Heart left ventricle (tissue), 16 donors: ENCODE data around the gene ARID5B. TPM values are rescaled to one million over a fixed set of nuclear protein-coding genes. Genes with fewer than 3 reads are reported as not detected.

Experiments
- ATAC-seq, 4 donors: fragments of 200-7000 bp; cut with Tn5 transposase; one replicate each; pipeline ENCODE4 v1.9.1; 2020 to 2022; ENCODE audit warnings: moderate library complexity in 4 of 4, mild to moderate bottlenecking in 3 of 4, moderate number of reproducible peaks in 1 of 4
- DNase-seq, 5 donors: peaks; one replicate each; pipeline ENCODE4 v3.0.0-alpha.2; 2020
- H3K27ac ChIP-seq, 12 donors: fragments of 200-600 bp; sonication (generic) in 4 of 12; one replicate each; pipeline versions ENCODE4 v1.5.0 to v1.8.0; 2016 to 2022; ENCODE audit warnings: mild to moderate bottlenecking in 2 of 12
- H3K27me3 ChIP-seq, 9 donors: fragments of 200-600 bp; sonication (generic) in 2 of 9; one replicate each; pipeline versions ENCODE4 v1.5.1 to v1.8.0; 2016 to 2022; ENCODE audit warnings: mild to moderate bottlenecking in 3 of 9
- H3K36me3 ChIP-seq, 9 donors: fragments of 200-600 bp; sonication (generic) in 2 of 9; one replicate each; pipeline versions ENCODE4 v1.5.0 to v1.8.0; 2018 to 2022; ENCODE audit warnings: mild to moderate bottlenecking in 2 of 9
- H3K4me1 ChIP-seq, 12 donors: fragments of 200-600 bp; sonication (generic) in 4 of 12; one replicate each; pipeline versions ENCODE4 v1.5.0 to v1.8.0; 2016 to 2022; ENCODE audit warnings: mild to moderate bottlenecking in 3 of 12
- H3K4me3 ChIP-seq, 12 donors: fragments of 200-600 bp; sonication (generic) in 4 of 12; one replicate each; pipeline versions ENCODE4 v1.5.0 to v1.8.0; 2017 to 2022; ENCODE audit warnings: mild to moderate bottlenecking in 9 of 12, moderate library complexity in 4 of 12
- H3K9me3 ChIP-seq, 12 donors: fragments of 200-600 bp; sonication (generic) in 4 of 12; one replicate each; pipeline versions ENCODE4 v1.5.0 to v1.8.0; 2016 to 2022; ENCODE audit warnings: mild to moderate bottlenecking in 1 of 12
- POLR2A ChIP-seq, 2 donors: fragments of 450-650 bp; IDR thresholded peaks; one replicate each; pipeline ENCODE4 v1.6.1; 2017; ENCODE audit warnings: antibody characterized with exemption in 2 of 2, mild to moderate bottlenecking in 2 of 2, moderate library complexity in 2 of 2
- WGBS, 4 donors: extraction: QIAGEN DNeasy Blood & Tissue Kit in 2 of 4; methylation state at CpG; one replicate each; pipeline versions ENCODE4 v1.1.5 to v1.1.7; 2013 to 2018; 5-methylcytosine and 5-hydroxymethylcytosine counted together
- intact Hi-C, 10 donors: fragments of 100-400 bp; cut with DNase I; formaldehyde crosslinking; loops; one replicate each; pipeline versions ENCODE4 v1.11.1 to v1.14.2; 2022
- polyA plus RNA-seq, 2 donors: library from polyadenylated mRNA; stranded (reverse); fragments of 200-250 nt; gene quantifications; one replicate each; pipeline ENCODE4 v1.2.3, GENCODE V29; 2013
- total RNA-seq, 9 donors: library from RNA; depleted of rRNA in 2 of 9; stranded (reverse); fragments of >200 nt in 2 of 9; fragmentation: NEBNext Ultra II Directional in 3 of 9; extraction: Animal tissue kit (Norgen Biotek cat#: 25700) in 3 of 9; gene quantifications; one replicate each; pipeline versions ENCODE4 v1.1.0 to v1.2.4, GENCODE V29; 2016 to 2023
- TF ChIP-seq, protein P1 (sequence below), 12 donors: fragments of 200-600 bp; sonication (generic) in 4 of 12; IDR thresholded peaks; one replicate each; pipeline versions ENCODE4 v1.5.0 to v1.8.0; 2018 to 2022; ENCODE audit warnings: antibody characterized with exemption in 12 of 12, mild to moderate bottlenecking in 5 of 12
- donor health status: ischemic (EF 13 %, LVEDD 7.1; RV severe dilation, severe dysfunction).
- donor health status: healthy with polysubstance abuse.
- donor health status: DM: no; HTN: yes; CAD: no.
- donor health status: DM: no; HTN: no; CAD: no.
- donor health status: ischemic (EF 25% LVEDD 6.9; RV normal size, moderate dysfunction).
- donor health status: ischemic (EF 25% LVEDD 5.7; RV mildly dilated, moderate dysfunction).
- donor health status: healthy.
- donor health status: DM: yes; HTN: yes; CAD: no.
- donor health status: ischemic (EF 35%, LVEDD 5.7; RV mildly dilated, moderate dysfunction).
- donor health status: nonischemic (EF 11% LVEDD 7.7; RV severe dilation, severe dysfunction).
- donor health status: DM: yes; HTN: yes; CAD: no.
- donor health status: PGD.
- donor health status: ischemic (EF 29% LVEDD 5.4; RV normal size, mild dysfunction).
- donor health status: nonischemic (EF 23%, LVEDD 6.1; RV moderate dilation, normal function).

ARID5B gene
- total and polyA plus RNA-seq, 11 donors, result 4.5 to 45.5 (median 26.6) TPM

DNA sequence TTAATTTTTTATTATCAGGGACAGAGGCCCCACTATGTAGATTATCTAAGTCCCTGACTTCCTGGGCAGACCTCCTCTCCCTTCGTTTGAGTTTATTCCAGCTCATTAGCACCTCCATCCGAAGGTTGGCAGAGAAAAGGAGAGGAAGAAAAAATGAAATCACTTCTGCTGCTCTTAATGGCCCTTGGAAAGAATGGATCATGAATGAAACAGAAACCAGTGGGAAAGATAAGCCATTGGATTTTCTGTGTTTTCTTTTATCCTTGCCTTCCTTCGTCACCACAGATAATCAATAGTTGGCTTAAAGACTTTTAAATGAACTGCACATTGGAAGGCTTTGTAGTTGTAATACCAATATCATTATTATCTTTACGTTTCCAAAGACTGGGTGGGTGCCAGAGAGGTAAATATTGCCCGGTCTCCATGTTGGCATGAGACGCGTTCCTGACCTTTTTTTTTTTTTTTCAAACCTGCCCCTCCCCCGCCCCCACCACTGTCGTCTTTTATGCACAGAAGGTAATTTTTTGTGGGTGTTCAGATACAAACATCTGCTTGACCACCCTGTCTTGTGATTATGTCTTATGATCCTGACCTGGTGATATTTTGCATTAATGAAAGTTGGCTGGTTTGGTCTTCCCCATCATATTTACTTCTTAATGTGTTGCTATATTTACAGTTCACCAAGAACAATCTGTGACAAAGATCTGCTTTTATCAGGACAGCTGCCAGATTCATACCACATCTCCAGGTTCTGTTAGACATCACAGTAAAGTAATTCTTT, 116.8 kb downstream of the ARID5B start:
- intact Hi-C loops, result loop anchor here in 1 of 10 donors (5.0 kb wide), 1 partner anchor 116 kb away; the partner anchor contains the start of gene ARID5B
- H3K36me3 ChIP-seq, result no peaks in the 10 kb centered on the region
- peaks cover 0 to 5% (median 0%) of the 10 kb centered on the region in 12 donors for H3K9me3 ChIP-seq
- TF ChIP-seq, protein P1, sequence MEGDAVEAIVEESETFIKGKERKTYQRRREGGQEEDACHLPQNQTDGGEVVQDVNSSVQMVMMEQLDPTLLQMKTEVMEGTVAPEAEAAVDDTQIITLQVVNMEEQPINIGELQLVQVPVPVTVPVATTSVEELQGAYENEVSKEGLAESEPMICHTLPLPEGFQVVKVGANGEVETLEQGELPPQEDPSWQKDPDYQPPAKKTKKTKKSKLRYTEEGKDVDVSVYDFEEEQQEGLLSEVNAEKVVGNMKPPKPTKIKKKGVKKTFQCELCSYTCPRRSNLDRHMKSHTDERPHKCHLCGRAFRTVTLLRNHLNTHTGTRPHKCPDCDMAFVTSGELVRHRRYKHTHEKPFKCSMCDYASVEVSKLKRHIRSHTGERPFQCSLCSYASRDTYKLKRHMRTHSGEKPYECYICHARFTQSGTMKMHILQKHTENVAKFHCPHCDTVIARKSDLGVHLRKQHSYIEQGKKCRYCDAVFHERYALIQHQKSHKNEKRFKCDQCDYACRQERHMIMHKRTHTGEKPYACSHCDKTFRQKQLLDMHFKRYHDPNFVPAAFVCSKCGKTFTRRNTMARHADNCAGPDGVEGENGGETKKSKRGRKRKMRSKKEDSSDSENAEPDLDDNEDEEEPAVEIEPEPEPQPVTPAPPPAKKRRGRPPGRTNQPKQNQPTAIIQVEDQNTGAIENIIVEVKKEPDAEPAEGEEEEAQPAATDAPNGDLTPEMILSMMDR (IDR thresholded peaks at IDR 0.05), result no peak
- no peak for TF ChIP-seq POLR2A (IDR thresholded peaks at IDR 0.05)
- 69 to 76% (median 71%) methylated on average over 9 of the region's 9 CpGs for WGBS, 4 donors
- ATAC-seq, result no peak
- DNase-seq, result no peak
- no peaks in the 10 kb centered on the region for H3K27me3 ChIP-seq
- no peak overlapping the region for H3K4me3 ChIP-seq
- peak overlapping the region in 7 of 12 donors; percentile 27 to 78 (median 74) for H3K27ac ChIP-seq
- H3K4me1 ChIP-seq, result peaks cover 0 to 76% (median 39%) of the 10 kb centered on the region in 12 donors

DNA sequence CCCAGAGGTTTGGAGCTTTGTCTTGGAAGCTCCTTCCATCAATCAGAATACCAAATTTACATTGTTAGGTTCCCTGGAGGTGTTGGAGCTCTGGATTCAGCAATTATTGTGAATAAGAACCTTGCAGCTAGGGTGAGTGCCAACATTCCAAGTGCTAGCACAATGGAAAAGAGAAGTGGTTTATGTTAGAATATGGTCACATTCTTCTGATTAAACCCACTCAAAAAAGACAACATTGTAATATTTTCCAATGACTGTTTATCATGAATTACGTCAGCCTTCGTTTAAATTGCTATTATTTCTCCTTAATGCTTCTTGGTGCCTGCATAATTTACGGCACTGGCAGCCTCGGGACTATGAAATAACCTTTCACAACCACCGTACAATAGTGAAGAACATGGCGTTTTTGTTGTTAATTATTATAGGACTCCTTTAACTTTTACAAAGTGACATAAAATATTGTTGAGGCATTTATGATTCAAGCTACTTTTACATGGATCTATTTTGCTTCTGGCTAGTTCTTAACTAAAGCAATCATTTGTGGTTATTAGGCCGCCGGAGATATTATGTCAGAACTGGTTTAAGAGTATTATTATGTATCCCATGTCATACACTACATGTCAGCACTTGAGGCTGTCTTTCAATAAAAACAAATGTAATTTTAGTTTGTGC, 117.7 kb downstream of the ARID5B start:
- H3K4me1 ChIP-seq, result peaks cover 0 to 80% (median 39%) of the 10 kb centered on the region in 12 donors
- intact Hi-C loops, result loop anchor here in 1 of 10 donors (5.0 kb wide), 1 partner anchor 117 kb away; the partner anchor contains the start of gene ARID5B
- TF ChIP-seq POLR2A (IDR thresholded peaks at IDR 0.05), result no peak
- TF ChIP-seq, protein P1 (IDR thresholded peaks at IDR 0.05), result no peak
- no peak for DNase-seq
- peak overlapping the region; percentile 26 to 85 (median 64) for H3K27ac ChIP-seq
- ATAC-seq, result no peak
- WGBS, 4 donors, result 73 to 79% (median 75%) methylated on average over 8 of the region's 8 CpGs
- no peak overlapping the region for H3K4me3 ChIP-seq
- no peaks in the 10 kb centered on the region for H3K27me3 ChIP-seq
- no peaks in the 10 kb centered on the region for H3K36me3 ChIP-seq
- H3K9me3 ChIP-seq, result peaks cover 0 to 7% (median 0%) of the 10 kb centered on the region in 12 donors

DNA sequence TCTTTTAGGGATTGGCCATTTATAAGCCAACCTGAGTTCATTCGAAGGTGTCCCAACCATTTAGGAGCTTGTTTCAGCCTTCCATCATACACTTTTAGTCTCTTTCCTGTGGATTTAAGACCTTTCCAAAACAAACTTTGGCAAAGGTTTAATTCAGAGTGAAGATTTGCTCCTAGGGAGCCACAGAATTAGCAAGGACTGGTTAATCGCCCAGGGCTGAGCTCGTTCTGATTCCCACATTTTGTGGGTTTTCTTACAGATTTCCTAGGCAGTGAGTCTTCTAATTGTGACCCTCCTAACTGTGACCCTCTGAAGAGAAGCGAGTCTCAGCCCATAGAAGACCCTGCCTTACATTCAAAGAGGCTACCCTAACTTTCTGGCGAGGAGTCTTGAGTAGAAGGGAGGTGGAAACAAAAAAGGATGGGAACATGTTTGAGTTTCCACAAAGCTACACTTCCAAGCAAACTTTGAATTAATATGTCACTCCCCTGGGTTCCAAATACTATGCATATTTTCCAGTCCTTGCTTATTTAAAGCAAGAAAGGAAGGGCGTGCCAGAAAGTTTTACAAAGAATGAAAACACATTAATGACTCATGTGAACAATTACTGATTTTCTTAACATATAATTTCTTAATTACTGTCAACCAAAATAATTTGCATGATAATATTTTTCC, 118.3 kb downstream of the ARID5B start:
- peaks cover 0 to 80% (median 39%) of the 10 kb centered on the region in 12 donors for H3K4me1 ChIP-seq
- WGBS, 4 donors, result 64 to 74% (median 67%) methylated on average over 6 of the region's 6 CpGs
- intact Hi-C loops, result loop anchor here in 1 of 10 donors (5.0 kb wide), 1 partner anchor 118 kb away; the partner anchor contains the start of gene ARID5B
- TF ChIP-seq POLR2A (IDR thresholded peaks at IDR 0.05), result no peak
- TF ChIP-seq, protein P1 (IDR thresholded peaks at IDR 0.05), result no peak
- no peaks in the 10 kb centered on the region for H3K36me3 ChIP-seq
- peak overlapping the region; percentile 26 to 85 (median 64) for H3K27ac ChIP-seq
- no peak overlapping the region for H3K4me3 ChIP-seq
- H3K27me3 ChIP-seq, result no peaks in the 10 kb centered on the region
- ATAC-seq (peak in 1 of 4 donors; percentile 26), DNase-seq (no peak)
- peaks cover 0 to 7% (median 0%) of the 10 kb centered on the region in 12 donors for H3K9me3 ChIP-seq
